A549 (cell line): ENCODE data around the gene RAB3GAP2.

Experiments used
- CEBPB ChIP-seq, 2 experiments: fragments of >200 bp in 1 of 2; sonication (Bioruptor Twin) in 1 of 2; formaldehyde crosslinking in 1 of 2; IDR thresholded peaks; 2 replicates each; pipeline ENCODE4 v1.6.1; 2012 to 2016
- CHD2 ChIP-seq: fragments of 150-350 bp; IDR thresholded peaks from 2 replicates; pipeline ENCODE4 v1.6.1; 2014; ENCODE audit warnings: low read length; ENCODE audit not compliant: partially characterized antibody
- EHMT2 ChIP-seq: fragments of 200-600 bp; sonication (generic); IDR thresholded peaks from 2 replicates; pipeline ENCODE4 v1.6.1; 2016; ENCODE audit warnings: antibody characterized with exemption, low read depth, mild to moderate bottlenecking, moderate library complexity
- EP300 ChIP-seq, 2 experiments: fragments of >200 bp; sonication (Bioruptor Twin); formaldehyde crosslinking; IDR thresholded peaks; 2 replicates in 1 of 2; 3 replicates in 1 of 2; pipeline ENCODE4 v1.6.1; 2016 to 2017
- HOXB5 ChIP-seq: fragments of 250-450 bp; sonication (Bioruptor Pico); IDR thresholded peaks from 2 replicates; pipeline ENCODE4 v1.5.0; 2020; ENCODE audit warnings: mild to moderate bottlenecking, moderate library complexity
- KDM5A ChIP-seq: fragments of 200-600 bp; sonication (generic); IDR thresholded peaks from 2 replicates; pipeline ENCODE4 v1.6.1; 2016; ENCODE audit warnings: antibody characterized with exemption, mild to moderate bottlenecking
- MAZ ChIP-seq: fragments of 150-350 bp; IDR thresholded peaks from 2 replicates; pipeline ENCODE4 v1.6.1; 2014; ENCODE audit warnings: antibody characterized with exemption, low read depth, low read length, borderline replicate concordance
- NFE2L2 ChIP-seq: fragments of 150-350 bp; conservative IDR thresholded peaks from 2 replicates; pipeline ENCODE4 v1.6.1; 2014; ENCODE audit warnings: low read length
- POLR2A ChIP-seq: IDR thresholded peaks from 2 replicates; pipeline ENCODE4 v1.6.1; 2012; ENCODE audit warnings: mild to moderate bottlenecking, low read length
- RAD21 ChIP-seq, 2 experiments: fragments of >200 bp in 1 of 2; sonication (Bioruptor Twin) in 1 of 2; formaldehyde crosslinking in 1 of 2; IDR thresholded peaks in 1 of 2; conservative IDR thresholded peaks in 1 of 2; 2 replicates in 1 of 2; 3 replicates in 1 of 2; pipeline ENCODE4 v1.6.1; 2012 to 2018; ENCODE audit warnings: inconsistent platforms in 1 of 2
- RFX5 ChIP-seq: fragments of 450-650 bp; IDR thresholded peaks from 2 replicates; pipeline ENCODE4 v1.7.1; 2014; ENCODE audit warnings: antibody characterized with exemption, mild to moderate bottlenecking, moderate library complexity
- TF ChIP-seq, protein P1 (sequence below): fragments of >200 bp; sonication (Bioruptor Twin); formaldehyde crosslinking; IDR thresholded peaks from 3 replicates; pipeline ENCODE4 v1.5.1; 2016
- TF ChIP-seq, protein P2 (sequence below): fragments of 250-450 bp; sonication (Bioruptor Pico); IDR thresholded peaks from 2 replicates; pipeline ENCODE4 v1.5.0; 2020; ENCODE audit warnings: low read depth, mild to moderate bottlenecking, moderate library complexity
- TF ChIP-seq, protein P3 (sequence below): fragments of 150-350 bp; IDR thresholded peaks from 2 replicates; pipeline ENCODE4 v1.6.1; 2014; ENCODE audit warnings: low read depth, mild to moderate bottlenecking, low read length

- TF ChIP-seq, protein P1, sequence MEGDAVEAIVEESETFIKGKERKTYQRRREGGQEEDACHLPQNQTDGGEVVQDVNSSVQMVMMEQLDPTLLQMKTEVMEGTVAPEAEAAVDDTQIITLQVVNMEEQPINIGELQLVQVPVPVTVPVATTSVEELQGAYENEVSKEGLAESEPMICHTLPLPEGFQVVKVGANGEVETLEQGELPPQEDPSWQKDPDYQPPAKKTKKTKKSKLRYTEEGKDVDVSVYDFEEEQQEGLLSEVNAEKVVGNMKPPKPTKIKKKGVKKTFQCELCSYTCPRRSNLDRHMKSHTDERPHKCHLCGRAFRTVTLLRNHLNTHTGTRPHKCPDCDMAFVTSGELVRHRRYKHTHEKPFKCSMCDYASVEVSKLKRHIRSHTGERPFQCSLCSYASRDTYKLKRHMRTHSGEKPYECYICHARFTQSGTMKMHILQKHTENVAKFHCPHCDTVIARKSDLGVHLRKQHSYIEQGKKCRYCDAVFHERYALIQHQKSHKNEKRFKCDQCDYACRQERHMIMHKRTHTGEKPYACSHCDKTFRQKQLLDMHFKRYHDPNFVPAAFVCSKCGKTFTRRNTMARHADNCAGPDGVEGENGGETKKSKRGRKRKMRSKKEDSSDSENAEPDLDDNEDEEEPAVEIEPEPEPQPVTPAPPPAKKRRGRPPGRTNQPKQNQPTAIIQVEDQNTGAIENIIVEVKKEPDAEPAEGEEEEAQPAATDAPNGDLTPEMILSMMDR, result no peak
- TF ChIP-seq, protein P2, sequence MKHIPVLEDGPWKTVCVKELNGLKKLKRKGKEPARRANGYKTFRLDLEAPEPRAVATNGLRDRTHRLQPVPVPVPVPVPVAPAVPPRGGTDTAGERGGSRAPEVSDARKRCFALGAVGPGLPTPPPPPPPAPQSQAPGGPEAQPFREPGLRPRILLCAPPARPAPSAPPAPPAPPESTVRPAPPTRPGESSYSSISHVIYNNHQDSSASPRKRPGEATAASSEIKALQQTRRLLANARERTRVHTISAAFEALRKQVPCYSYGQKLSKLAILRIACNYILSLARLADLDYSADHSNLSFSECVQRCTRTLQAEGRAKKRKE (CRISPR knock-in tag), result no peak
- TF ChIP-seq POLR2A (no peak), MAZ (no peak), KDM5A (no peak), HOXB5 (CRISPR knock-in tag) (no peak), RAD21 (conservative IDR thresholded peaks at IDR 0.05 in 1 of 2, IDR thresholded peaks at IDR 0.05 in 1 of 2) (no peak), CHD2 (no peak), EP300 (IDR thresholded peaks at IDR 0.05) (no peak), RFX5 (no peak), EHMT2 (no peak), NFE2L2 (no peak), CEBPB (IDR thresholded peaks at IDR 0.05) (no peak)
- TF ChIP-seq, protein P3, sequence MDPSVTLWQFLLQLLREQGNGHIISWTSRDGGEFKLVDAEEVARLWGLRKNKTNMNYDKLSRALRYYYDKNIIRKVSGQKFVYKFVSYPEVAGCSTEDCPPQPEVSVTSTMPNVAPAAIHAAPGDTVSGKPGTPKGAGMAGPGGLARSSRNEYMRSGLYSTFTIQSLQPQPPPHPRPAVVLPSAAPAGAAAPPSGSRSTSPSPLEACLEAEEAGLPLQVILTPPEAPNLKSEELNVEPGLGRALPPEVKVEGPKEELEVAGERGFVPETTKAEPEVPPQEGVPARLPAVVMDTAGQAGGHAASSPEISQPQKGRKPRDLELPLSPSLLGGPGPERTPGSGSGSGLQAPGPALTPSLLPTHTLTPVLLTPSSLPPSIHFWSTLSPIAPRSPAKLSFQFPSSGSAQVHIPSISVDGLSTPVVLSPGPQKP, result no peak
Observed at GRCh38 chr1:220153147-220153546, 119.1 kb downstream of the RAB3GAP2 start.
